CD1c-positive myeloid dendritic cell (primary cell): ENCODE data around the gene MUC6.

Source experiments
- DNase-seq: peaks from one replicate; pipeline ENCODE4 v3.0.0-alpha.2; 2016; ENCODE audit errors: extremely low spot score

Gene MUC6

GRCh38 chr11:1008001-1008802 lies 28.3 kb downstream of the MUC6 start:
- no peak for DNase-seq

DNA sequence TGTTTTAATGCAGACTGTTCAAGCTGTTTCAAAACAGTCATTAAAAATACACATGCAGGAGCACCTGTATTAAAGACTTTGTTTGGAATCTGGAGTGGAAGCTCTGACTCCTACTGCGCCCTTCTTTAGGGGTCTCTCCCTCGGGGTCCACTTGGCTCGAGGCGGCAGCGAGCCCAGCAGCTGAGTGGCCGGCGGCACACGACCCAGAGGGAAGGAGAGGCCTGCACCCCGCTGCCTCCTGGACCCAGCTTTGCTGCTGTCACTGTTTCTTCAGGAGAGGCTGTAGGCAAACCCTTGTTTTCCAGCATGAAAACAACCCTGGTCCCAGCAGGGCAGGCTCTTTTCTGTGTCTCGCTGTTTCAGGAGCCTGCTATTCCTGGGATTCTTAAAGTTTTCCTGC lies 29.2 kb downstream of the MUC6 start:
- DNase-seq, result no peak

DNA sequence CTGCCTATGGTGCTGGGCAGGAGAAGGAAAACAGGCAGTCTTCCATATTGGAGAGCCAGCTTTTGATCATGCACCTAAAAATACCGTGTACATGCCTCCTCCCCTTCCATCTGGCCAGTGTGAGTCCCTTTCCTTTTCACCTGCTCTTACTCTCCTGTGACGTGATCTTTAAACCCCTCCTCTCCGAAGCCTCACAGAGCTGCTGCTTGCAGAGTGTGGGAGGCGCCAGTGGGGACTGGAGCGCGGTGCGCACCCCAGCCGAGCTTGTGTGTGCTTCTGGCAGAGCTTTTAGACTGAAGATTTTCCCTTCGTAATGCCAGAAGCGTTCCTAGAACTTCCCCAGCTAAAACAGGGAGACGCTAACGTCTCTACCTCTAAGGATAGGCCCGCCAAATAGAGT lies 29.8 kb downstream of the MUC6 start:
- no peak for DNase-seq

GRCh38 chr11:1005928-1006327 lies 30.6 kb downstream of the MUC6 start:
- DNase-seq, result no peak

DNA sequence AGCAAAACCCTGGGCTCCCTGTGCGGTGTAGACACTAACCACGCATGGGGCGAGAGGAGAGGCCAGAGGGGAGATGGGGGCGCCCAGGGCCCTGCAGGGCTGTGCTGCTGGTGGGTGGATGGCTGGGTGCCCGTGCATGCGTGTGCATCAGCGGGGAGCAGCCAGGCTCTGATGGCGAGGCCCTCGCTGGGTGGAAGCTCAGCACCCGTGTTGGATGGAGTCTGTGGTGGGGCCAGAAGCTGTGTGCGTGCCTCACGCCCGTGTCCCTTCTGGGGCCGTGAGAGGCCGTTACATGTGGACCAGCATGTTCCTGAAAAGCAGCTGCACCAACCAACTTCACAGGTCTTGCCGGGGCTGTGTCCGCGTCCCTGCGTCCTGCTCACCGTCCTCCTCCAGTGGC lies 33.4 kb downstream of the MUC6 start:
- DNase-seq, result no peak

GRCh38 chr11:1002406-1002984 lies 34.0 kb downstream of the MUC6 start:
- DNase-seq, result no peak

- no peak for DNase-seq
Observed at GRCh38 chr11:1001617-1002405, 34.7 kb downstream of the MUC6 start.

GRCh38 chr11:1000357-1001278 lies 35.9 kb downstream of the MUC6 start:
- no peak for DNase-seq

DNA sequence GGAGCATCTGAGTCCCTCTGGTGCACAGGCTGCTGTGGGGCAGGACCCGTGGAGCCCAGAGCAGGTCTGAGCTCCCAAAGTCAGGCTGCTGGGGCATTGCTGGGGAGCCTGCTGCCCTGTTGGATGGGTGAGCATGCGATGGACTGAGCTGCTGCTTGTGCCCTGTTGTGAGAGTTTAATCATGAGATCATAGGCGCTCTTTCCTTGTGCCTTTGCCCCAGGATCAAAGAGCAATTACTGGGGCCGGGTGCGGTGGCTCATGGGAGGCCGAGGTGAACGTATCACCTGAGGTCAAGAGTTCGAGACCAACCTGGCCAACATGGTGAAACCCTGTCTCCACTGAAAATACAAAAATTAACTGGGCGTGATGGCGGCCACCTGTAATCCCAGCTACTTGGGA lies 37.5 kb downstream of the MUC6 start:
- DNase-seq, result no peak

DNA sequence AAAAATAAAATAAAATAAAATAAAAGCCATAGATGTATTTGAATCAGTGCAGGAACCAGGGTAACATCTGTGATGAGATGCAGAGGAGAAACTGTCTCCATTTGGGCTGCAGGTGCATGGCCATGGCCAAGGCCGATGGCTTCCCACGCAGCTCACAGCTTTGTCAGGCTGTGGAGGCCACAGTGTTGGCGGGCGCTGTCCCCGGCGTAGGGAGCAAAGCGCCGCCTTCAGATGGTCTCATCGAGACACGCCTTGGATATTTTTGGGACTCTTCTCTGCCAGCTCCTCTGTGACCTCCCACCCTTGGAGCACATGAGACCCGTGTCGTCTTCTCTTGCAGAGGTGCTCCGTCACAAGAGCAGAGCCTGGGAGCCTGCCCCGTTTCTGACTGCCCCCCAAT lies 38.6 kb downstream of the MUC6 start:
- no peak for DNase-seq

- peak; percentile 13 for DNase-seq
Observed at GRCh38 chr11:996681-997080, 39.8 kb downstream of the MUC6 start.

- no peak for DNase-seq
Observed at GRCh38 chr11:995752-996420, 40.6 kb downstream of the MUC6 start.

DNA sequence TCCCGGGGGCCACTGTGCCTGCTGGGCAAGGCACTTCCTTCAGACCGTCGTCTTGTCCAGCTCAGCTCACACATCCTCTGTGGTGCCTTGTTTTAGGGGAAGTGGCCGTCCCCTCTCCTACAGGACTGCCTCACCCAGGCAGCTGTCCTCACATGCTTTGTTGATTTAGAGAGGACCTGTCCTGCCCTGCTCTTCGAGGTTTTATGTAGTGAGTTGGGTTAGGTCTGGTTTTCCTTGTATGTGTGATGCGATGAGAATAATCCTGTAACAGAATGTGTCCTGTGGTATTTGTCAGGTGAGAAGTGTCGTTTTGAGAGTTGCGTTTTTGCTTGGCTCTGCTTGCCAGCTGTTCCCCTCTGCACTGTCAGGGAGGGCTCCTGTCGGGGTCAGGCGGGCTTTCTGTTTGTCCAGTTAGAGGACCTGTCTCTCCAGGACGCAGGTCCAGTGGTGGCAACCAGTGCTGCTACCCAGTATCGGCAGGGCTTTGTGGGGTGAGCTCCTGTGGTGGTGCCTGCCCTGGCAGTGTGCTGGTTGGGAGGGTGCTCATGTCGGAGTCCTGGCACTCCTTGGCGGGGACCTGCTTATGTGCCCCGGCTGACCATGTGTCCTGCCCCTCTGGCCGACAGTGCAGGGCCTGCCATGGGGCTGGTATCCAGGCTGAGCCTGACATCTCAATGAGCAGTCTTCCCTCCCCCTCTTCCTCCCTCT lies 41.3 kb downstream of the MUC6 start:
- DNase-seq, result peak; percentile 15

GRCh38 chr11:993632-994167 lies 42.8 kb downstream of the MUC6 start:
- no peak for DNase-seq

GRCh38 chr11:992577-992976 lies 43.9 kb downstream of the MUC6 start:
- no peak for DNase-seq

DNA sequence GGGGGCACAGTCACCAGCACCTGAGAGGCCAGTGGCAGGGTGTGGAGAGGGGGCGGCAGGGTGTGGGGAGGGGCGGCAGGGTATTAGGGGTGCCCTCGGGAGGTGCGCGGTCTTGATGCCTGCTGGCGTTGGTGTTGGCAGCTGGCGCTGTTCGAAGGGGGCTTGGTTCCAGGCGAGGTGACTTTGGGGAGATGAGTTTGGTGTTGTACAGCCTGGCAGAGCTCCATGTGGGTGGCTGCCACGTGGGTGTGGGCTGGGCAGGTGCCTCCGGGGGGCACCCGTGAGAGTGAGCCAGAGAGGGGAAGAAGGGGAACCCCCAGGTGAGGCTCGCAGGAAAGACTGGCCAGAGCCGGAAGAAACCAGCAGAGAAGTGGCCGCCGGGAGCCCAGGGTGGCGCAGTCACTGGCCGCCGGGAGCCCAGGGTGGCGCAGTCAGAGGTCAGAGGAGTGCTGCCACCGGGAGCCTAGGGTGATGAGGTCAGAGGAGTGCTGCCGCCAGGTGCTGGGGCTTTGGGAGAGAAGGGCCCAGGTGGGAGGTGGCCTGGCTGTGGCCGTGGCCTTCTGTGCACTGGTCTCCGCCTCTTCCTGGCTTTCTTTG lies 44.7 kb downstream of the MUC6 start:
- DNase-seq, result no peak

GRCh38 chr11:991034-991433 lies 45.5 kb downstream of the MUC6 start:
- DNase-seq, result no peak

DNA sequence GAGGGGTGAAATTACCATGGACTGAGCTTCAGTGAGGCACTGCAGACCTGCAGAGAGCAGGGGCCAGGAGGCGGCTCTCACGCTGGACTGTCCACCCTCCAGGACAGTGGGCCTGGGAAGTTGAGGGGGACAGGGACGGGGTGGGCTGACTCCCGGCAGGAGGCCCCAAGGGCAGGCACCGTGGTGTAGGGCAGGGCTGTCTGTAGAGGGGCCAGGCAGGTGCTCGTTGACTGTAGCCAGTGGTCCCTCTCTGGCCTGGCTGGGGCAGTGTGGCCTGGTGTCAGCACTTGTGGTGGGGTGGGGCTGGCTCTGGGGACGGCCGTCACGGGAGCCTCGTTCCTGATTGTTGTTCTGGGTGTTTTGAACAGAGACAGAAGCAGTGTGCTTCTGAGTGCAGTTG lies 46.4 kb downstream of the MUC6 start:
- DNase-seq, result no peak

DNA sequence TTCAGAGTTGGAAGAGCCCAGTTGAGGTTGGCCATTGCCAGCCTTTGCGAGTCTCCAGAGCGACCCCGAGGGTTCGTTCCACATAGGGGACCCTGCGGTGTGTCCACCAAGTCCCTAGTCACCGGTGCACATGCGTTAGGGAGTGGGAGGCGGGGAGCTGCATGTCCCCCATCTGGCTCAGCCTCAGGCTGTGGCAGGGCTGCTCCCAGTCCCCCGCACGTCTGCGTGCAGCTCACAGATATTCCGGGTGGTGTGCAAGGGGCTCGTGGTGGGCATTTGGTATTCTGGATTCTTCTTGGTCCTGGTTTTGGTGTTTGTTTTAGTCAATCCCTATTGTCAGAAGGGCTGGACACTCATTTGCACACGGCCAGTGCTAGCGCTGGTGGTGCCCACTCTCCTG lies 48.8 kb downstream of the MUC6 start:
- DNase-seq, result no peak

GRCh38 chr11:986952-987305 lies 49.6 kb downstream of the MUC6 start:
- DNase-seq, result no peak
